IPS-11a (cell line): Measurements from ENCODE around the gene TAS1R2.
"Not testable (repeated sequence)": the region's sequence is repeated elsewhere in the genome, so short reads cannot be mapped to it uniquely, and the experiment has no call there.

Source experiments
- H3K4me3 ChIP-seq: one replicate; pipeline ENCODE4 v1.5.1; 2013; ENCODE audit warnings: low read depth, low read length, control low read depth

The TAS1R2 gene

DNA sequence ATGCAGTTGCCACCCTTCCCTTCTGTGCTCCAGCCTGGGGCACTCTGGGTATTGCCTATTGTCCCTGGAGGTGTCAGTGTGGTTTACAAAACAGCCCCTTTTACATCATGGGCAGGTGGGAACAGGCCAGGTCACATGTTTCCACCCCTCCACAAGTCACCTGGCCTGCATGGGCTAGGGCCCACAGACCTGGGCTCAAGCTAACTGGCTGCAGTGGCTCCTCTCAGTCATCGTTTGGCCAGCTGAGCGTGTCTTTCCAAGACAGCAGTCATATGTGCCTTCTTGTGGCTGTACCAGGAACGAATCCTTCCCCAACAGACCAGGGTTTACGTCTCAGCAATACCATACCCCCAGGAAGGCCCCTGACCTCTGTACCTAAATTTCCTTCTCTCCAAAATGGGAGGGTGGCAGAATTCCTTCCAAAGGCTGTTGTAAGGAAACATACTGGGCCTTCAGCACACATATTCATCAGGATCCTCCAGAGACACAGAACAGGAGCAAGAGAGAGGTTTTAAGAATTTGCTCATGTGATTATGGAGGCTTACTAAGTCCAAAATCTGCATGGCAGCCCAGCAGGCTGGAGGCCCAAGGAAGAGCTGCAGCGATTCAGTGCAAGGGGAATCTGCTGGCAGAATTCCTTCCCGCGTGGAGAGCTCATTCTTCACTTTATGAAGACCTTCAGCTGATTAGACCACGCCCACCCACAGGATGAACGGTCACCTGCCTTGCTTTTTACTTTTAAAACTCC lies 10.6 kb upstream of the TAS1R2 start:
- H3K4me3 ChIP-seq: no peak overlapping the region

DNA sequence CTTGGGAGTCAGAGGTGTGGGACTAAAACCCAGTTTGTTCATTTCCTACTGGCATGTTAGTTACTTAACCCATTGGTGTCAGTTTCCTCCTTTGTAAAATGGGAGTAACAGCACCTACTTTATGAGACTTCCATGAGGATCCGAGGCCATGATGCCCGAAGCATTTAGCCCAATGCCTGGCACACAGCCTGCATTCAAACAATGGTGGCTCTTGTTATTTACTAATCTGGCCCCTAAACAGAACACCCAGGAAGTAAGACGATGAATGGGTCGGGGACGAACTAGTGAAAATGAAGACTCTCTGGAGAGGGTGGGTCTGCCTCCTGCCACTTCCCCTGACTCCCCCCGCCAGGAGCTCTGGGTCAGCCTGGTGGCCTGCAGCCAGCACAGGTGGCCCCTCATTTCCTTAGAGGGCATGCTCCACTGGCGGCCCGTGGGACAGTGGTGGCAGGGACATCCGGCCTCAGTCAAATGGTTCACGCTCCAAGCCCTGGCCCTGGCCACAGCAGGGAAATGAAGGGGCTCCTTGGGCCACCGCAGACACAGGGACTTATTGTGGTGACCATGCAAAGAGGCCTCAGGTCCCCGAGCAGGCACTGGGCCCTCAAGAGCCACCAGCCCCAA lies 9.5 kb upstream of the TAS1R2 start:
- no peak overlapping the region for H3K4me3 ChIP-seq

DNA sequence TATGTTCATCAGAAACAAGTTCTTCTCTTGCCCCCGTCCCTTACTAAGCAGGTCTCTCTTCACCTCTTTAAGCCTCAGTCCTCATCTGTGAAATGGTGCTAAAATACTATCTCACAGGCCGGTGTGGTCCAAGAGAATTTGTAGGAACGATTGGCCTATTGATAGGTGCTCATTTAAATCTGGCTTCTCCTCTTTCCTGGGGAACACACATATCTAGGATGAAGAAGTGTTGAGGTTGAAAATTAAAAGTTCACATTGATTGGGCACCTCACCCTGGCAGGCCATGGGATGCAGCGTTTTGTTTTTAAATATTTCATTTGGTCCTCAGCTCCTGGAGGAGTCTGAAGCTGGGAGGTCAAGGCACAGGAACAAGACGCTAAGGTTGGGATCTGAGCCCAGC lies 8.9 kb upstream of the TAS1R2 start:
- H3K4me3 ChIP-seq: no peak overlapping the region

DNA sequence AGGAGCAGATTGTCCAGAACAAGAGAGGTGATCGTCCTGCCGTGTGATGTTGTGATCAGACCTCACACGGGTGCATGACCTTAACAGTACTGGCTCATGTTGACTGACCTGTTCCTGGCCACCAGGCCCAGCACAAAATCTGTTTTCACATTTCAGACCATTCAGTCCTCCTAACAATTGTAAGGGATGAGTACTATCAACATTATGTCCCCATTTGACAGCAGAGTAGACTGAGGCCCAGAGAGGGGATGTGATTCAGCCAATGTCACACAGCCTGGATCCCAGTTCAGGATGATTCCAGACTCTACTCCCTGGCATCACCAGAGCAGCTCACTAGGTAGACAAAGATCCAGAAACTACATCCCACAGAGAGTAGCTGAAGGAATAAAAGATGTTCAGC lies 7.4 kb upstream of the TAS1R2 start:
- no peak overlapping the region for H3K4me3 ChIP-seq

DNA sequence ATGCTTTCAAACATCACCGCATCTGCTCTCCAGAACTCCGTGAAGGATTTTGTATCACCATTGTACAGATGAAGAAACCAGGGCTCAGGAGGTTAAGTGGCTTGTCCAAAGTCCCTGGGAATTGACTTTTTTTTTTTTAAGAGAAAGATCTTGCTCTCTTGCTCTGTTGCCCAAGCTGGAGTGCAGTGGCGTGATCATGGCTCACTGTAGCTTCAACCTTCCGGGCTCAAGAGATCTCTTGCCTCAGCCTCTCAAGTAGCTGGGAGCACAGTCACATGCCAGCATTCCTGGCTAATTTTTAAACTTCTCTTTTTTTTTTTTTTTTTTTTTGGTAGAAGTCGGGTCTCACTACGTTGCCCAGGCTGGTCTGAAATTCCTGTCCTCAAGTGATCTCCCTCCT lies 6.9 kb upstream of the TAS1R2 start:
- H3K4me3 ChIP-seq: no peak overlapping the region

DNA sequence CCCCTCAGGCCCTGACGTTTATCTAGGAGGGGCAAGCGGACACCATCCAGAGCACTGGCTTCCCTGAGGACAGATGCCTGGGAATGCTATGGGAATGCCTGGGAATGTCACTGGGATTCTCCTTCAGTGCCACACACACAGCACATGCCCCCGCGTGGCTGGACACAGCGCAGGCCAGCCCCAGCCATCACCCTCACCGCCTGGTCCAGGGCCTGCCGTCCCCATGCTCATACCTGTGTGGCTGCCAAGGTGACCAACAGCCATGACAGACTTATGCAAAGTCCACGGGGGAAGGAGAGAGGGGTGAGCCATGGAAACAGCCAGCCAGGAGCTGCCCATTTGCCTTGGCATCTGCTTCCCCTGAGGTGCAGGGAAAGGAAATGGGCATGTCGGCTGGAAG lies 5.7 kb upstream of the TAS1R2 start:
- no peak overlapping the region for H3K4me3 ChIP-seq

DNA sequence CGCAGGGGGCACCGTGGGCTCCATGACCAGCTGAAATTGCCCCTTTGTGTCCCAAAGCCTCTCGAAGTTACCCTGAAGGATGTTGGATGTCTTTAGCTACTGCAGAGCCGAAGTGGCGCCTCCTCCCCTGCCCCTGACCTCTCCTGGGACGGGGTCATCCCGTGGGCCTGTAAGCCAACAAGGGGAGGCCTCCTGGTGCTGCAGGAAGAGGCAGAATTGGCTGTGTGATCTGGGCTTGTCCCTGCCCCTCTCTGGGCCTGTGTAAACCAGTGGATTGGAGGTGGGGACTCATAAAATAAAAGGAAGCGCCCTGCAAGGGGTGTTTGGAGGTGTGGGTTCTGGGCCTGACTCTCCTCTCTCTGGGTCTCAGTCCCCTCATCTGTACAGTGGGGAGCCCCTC lies 2.1 kb upstream of the TAS1R2 start:
- H3K4me3 ChIP-seq: no peak overlapping the region

DNA sequence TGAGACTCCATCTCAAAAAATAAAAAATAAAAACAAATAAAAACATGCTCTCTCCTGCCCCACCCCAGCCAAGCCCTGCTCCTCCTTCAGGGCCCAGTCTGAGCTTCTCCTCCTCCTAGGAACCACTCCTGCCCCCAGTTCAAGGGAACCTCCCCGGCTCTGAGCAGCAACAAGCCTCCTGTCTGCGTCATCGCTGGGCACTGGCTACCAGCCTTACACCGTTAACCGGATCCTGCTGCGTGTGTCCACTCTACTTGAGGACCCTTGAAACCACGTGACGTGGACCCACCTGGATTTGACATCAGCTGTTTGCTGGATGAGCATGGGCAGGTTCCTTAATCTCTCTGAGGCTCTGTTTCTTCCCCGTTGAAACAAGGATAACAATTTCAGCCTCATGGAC lies 1.6 kb upstream of the TAS1R2 start:
- H3K4me3 ChIP-seq: no peak overlapping the region

DNA sequence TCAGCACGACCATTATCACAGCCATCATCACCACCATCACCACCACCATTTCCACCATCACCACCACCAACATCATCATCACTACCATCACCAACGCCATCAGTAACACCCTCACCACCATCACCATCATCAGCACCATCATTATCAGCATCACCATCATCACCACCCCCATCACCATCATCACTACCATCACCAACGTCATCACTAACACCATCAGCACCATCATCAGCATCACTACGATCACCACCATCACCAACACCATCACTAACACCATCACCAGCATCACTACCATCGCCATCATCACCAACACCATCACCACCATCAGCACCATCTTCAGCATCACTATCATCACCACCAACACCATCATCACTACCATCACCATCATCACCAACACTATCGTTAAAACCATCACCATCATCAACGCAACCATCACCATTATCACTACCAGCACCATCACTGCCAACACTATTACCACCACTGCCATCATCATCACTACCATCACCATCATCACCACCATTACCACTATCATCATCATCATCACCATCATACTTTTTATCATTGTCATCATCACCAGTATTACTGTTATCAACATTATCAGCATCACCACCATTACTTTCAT lies 1.3 kb downstream of the TAS1R2 start:
- no peak overlapping the region for H3K4me3 ChIP-seq

DNA sequence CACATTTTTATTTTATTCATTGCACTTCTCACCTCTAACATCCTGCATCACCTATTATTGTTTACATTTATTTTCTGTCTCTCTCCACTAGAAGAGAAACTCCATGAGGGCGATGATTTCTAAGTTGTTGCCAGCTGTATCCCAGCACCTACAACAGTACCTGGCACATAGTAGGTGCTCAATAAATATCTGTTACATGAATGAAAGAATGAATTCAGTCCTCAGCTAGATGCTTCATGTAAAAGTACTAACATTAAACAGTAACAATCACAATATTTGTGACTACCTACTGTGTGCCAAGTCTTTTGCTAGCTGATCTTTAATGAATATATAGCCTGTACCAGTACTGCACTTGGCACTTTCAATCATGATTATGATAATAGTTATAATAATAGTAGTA lies 3.0 kb downstream of the TAS1R2 start:
- H3K4me3 ChIP-seq: no peak overlapping the region

DNA sequence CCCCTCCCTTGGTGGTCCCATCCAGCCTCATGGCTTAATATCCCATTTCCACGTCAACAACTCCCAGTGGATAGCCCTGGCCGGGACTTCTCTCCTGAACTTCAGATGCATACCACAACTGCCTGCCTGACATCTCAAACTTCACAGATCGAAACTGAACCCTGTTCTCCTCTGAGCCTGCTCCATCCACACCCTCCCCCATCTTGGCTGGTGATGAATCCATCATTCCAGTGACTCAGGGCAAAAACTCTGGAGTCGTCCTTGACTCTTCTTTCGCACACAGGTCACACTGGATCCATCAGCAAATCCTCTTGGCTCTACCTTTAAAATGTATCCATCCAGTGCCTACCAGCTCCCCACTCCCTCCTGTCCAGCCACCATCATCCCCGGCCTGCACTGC lies 3.9 kb downstream of the TAS1R2 start:
- no peak overlapping the region for H3K4me3 ChIP-seq

DNA sequence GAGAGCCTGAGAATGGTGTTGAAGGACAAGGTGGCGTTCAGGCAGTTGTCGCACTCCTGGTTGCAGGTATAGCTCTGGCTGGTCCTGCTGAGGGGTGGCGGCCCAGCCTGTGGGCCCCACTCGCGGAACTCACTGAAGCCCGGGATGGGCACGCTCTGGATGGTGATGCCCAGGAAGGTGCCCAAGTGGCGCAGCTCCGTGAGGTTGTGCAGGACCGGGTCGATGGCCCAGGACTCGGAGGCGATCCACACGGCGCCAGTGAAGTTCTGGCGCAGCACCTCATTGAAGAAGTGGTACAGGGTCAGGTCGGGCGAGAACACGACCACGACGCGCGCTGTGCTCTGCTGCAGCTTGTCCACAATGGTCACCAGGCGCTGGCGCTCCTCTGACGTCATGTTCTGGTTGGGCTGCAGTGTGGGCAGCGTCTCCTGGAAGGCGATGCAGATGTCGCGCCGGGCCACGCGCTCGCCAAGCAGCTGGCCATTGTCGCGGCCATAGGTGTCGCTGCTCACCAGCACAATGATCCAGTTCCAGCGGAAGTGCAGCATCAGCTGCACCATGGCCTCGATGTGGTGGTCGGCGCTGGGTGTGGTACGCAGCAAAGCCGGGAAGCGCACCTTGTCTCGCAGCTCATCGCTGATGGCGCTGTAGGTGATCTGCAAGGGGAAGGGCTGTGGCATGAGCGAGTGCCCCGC lies 5.0 kb downstream of the TAS1R2 start:
- no peak overlapping the region for H3K4me3 ChIP-seq

DNA sequence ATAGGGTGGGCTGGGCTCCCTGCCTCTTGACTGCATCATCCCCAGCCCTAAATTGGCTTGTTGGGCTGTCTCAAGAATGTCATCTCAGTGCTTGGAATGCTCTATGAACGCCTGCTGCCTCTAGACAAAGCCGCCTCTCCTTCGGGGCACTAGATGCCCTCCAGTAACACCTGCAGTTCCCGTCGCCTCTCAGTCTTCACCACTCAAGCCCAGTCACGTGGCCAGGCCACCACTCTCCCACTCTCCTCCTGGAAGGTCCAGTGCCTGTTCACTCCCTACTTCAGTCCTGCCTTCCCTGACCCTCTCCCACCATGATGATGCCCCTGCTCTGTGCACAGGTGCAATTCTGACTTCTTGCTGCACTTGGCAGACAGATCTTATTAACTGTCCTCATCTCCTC lies 7.0 kb downstream of the TAS1R2 start:
- no peak overlapping the region for H3K4me3 ChIP-seq

DNA sequence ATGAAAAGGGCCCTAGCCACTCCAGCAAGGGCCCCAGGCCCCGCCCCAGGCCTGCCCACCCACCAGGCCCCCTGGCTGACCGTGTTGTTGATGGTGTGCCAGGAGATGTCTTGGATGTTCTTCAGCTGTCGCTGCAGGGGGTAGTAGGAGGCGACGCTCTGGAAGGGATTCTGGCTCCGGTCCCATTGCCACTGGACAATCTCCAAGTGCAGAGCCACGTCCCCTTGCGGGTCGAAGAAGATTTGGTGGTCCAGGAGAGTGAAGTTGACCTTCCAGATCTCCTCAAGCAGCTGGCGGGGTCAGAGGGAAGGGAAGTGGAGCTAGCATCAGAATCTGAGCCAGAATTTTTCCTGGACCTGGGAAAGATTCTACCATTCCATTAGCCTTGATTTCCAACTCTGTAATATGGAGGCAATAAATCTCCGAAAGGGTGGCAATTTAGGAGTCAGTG lies 10.2 kb downstream of the TAS1R2 start:
- H3K4me3 ChIP-seq: no peak overlapping the region

DNA sequence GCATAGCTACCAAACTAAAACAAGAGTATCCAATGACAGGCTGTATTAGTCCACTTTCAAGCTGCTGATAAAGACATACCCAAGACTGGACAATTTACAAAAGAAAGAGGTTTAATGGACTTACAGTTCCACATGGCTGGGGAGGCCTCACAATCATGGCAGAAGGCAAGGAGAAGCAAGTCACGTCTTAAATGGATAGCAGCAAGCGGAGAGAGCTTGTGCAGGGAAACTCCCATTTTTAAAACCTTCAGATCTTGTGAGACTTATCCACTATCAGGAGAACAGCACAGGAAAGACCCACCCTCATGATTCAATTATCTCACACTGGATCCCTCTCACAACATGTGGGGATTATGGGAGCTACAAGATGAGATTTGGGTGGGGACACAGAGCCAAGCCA lies 11.7 kb downstream of the TAS1R2 start:
- H3K4me3 ChIP-seq: not testable (repeated sequence)

DNA sequence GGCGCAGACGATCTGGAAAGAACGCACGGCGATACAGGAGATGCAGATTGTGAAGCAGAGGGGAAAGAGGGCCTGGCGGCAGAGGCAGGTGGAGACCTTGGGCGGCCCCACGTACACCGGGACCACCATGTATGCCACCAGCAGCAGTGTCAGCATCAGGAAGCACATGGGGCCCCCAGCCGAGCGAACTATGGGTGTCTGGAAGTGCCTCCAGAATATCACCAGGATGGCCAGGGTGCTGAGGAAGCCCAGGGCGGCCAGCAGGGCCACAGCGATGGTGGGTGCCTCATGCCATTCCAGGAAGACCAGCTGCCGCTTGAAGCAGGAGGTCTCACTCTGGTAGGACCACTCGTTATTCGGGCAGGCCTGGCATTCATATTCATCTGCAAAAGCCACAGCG lies 19.3 kb downstream of the TAS1R2 start:
- H3K4me3 ChIP-seq: no peak overlapping the region

DNA sequence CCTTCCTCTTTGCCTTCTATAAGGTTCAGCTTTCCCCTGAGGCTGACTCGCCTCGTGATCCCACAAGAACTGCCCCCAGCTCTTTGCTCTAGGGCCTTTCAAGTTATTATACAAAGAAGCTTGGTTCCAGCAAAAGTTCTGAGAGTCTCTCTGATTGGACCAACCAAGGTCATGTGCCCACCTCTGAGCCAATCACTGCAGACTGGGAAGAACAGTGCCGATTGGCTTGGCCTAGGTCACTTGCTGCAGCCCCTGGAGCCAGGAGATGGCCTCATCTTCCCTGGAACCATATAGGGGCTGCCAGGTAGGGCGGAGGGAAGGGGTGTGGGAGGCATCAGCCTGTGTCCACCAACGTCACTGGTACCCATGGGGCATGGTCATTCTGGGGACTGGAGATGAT lies 22.8 kb downstream of the TAS1R2 start:
- no peak overlapping the region for H3K4me3 ChIP-seq

DNA sequence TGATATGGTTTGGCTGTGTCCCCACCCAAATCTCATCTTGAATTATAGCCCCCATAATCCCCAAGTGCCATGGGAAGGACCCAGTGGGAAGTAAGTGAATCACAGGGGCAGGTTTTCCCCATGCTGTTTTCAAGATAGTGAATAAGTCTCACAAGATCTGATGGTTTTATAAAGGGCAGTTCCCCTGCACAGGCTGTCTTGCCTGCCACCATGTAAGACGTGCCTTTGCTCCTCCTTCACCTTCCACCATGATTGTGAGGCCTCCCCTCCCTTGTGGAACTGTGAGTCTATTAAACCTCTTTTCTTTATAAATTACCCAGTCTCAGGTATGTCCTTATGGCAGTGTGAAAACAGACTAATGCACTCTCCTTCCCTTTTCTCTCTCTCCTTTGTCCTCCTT lies 27.1 kb downstream of the TAS1R2 start:
- H3K4me3 ChIP-seq: not testable (repeated sequence)

DNA sequence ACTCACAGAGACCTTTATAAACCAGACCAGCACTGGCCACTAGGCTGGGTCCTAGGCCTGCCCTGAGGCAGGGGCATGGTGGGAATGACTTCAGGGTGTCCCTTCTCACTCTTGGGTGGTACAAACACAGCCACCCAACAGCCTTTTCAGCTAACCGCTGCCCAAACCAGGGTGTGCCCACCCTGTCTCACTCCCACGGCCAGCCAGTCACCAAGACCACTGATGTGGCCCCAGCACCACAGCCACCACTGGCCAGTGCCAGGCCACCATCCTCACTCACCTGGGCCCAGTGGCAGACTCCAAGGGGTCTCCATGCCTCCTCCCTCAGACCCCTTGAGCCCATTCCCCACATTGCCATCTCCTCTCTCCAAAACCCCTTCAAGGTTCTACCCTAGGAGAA lies 27.8 kb downstream of the TAS1R2 start:
- no peak overlapping the region for H3K4me3 ChIP-seq

DNA sequence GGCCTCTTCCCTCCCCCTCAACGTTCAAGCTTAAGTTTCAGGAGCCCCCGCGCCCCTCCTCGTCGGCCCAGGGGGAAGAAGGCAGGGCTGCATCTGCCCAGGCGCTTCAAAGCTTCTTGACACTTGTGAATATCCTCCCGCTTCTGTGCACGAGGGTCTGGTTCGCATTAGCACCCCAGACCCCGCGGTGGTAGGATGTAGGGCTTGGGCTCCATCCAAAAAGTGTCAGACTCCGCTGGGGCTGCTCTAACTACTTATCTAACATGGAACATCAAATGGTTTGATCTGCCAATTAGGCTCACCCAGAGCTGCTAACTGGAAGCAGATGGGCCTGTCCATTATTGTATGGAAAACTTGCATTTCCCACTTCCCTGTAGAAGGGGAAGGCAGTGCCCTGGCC lies 28.9 kb downstream of the TAS1R2 start:
- H3K4me3 ChIP-seq: no peak overlapping the region

DNA sequence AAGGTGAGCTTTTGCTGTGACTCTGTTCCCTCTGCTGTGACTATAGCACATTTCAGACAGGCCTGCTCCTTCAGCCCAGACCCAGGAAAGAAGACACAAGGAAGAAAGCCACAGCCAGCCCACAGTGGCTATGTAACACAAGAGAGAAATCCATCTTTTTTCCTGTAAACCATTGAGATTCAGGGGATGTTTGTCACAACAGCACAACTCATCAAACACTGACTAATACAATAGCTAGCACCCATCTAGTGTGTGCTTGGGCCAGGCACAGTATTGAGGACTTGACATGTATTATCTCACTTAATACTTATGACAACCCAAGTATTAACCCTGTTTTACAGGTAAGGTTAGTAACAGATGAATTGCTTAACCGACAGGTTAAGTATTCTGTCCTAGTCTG lies 29.8 kb downstream of the TAS1R2 start:
- H3K4me3 ChIP-seq: no peak overlapping the region

DNA sequence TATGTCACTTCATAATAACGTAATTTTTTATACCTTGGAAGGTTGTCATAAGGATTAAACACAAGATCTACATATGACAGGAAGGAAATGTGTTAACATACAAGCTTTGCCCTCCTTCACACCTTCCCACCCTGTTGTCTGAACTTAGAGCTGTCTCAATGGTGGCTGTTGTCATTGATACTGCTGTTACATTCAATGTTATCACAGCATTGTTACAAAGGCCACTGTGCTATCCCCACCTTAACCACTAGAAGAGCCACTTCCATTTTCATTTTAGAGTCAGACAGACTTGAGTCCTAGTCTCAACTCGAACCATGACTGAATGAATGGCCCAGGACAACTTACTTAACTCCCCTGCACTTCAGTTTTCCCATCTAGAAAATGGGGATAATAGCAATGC lies 31.2 kb downstream of the TAS1R2 start:
- no peak overlapping the region for H3K4me3 ChIP-seq
